ENCODE data around the gene FHIT. TPM values are rescaled to one million over a fixed set of nuclear protein-coding genes. Genes with fewer than 3 reads are reported as not detected.

FHIT gene
- total RNA-seq, 1 experiment from 2014 or later: 0.10 TPM

- no peak for DNase-seq (ENCODE audit: low spot score)
Measured at GRCh38 chr3:59885899-59886400, 1365.3 kb downstream of the FHIT start.

- no peak for DNase-seq (ENCODE audit: low spot score)
Measured at GRCh38 chr3:59885101-59885500, 1366.2 kb downstream of the FHIT start.

- DNase-seq (ENCODE audit: low spot score): no peak
Measured at GRCh38 chr3:59884409-59884808, 1366.8 kb downstream of the FHIT start.

GRCh38 chr3:59882746-59883145, 1368.5 kb downstream of the FHIT start:
- DNase-seq (ENCODE audit: low spot score): no peak

GRCh38 chr3:59880717-59881116, 1370.5 kb downstream of the FHIT start:
- DNase-seq (ENCODE audit: low spot score): no peak

- no peak for DNase-seq (ENCODE audit: low spot score)
Measured at GRCh38 chr3:59879031-59879581, 1372.1 kb downstream of the FHIT start.

- peak; percentile 1 for DNase-seq (ENCODE audit: low spot score)
Measured at GRCh38 chr3:59878038-59878427, 1373.2 kb downstream of the FHIT start.

- no peak for DNase-seq (ENCODE audit: low spot score)
Measured at GRCh38 chr3:59877263-59878037, 1373.8 kb downstream of the FHIT start.

- no peak for DNase-seq (ENCODE audit: low spot score)
Measured at GRCh38 chr3:59876533-59877062, 1374.7 kb downstream of the FHIT start.

GRCh38 chr3:59873576-59874230, 1377.5 kb downstream of the FHIT start:
- DNase-seq (ENCODE audit: low spot score): no peak

- DNase-seq (ENCODE audit: low spot score): no peak
Measured at GRCh38 chr3:59872128-59872527, 1379.1 kb downstream of the FHIT start.

GRCh38 chr3:59867185-59868002, 1383.9 kb downstream of the FHIT start:
- no peak for DNase-seq (ENCODE audit: low spot score)

GRCh38 chr3:59866076-59866475, 1385.2 kb downstream of the FHIT start:
- no peak for DNase-seq (ENCODE audit: low spot score)

- no peak for DNase-seq (ENCODE audit: low spot score)
Measured at GRCh38 chr3:59865351-59865750, 1385.9 kb downstream of the FHIT start.

- DNase-seq (ENCODE audit: low spot score): peak; percentile 92
Measured at GRCh38 chr3:59862686-59863085, 1388.6 kb downstream of the FHIT start.

GRCh38 chr3:59857589-59858346, 1393.5 kb downstream of the FHIT start:
- peak; percentile 93 for DNase-seq (ENCODE audit: low spot score)

- no peak for DNase-seq (ENCODE audit: low spot score)
Measured at GRCh38 chr3:59856934-59857460, 1394.3 kb downstream of the FHIT start.

- no peak for DNase-seq (ENCODE audit: low spot score)
Measured at GRCh38 chr3:59854061-59854709, 1397.1 kb downstream of the FHIT start.

- no peak for DNase-seq (ENCODE audit: low spot score)
Measured at GRCh38 chr3:59850417-59850816, 1400.8 kb downstream of the FHIT start.

- no peak for DNase-seq (ENCODE audit: low spot score)
Measured at GRCh38 chr3:59845386-59845785, 1405.9 kb downstream of the FHIT start.

All from A172 (cell line).